Panc1 (cell line): ENCODE results near the gene JAK2. TPM values are rescaled to one million over a fixed set of nuclear protein-coding genes. Genes with fewer than 3 reads are reported as not detected.

Source experiments
- ATAC-seq: fragments of 200-7000 bp; cut with Tn5 transposase; 2 replicates; pipeline ENCODE4 v1.9.1; 2020; ENCODE audit warnings: mild to moderate bottlenecking, moderate library complexity
- BruUV-seq: library from RNA; stranded (reverse); fragments of 400-500 nt; replicated peaks from 2 replicates; lab custom pipeline; 2021; lab: Mats Ljungman, UMichigan
- CTCF ChIA-PET: fragments of 300-600 bp; sonication (Branson Sonifier 250); formaldehyde crosslinking; loops from one replicate; lab custom pipeline; 2022; ENCODE audit warnings: antibody characterized with exemption; lab: Charles Lee
- POLR2A ChIA-PET: fragments of 300-600 bp; sonication (Branson Sonifier 250); formaldehyde crosslinking; loops from one replicate; lab custom pipeline; 2022; ENCODE audit warnings: antibody characterized with exemption; lab: Charles Lee
- DNase-seq: peaks from one replicate; pipeline ENCODE4 v3.0.0-alpha.2; 2010; ENCODE audit warnings: low read depth, low spot score
- H3K27ac ChIP-seq: 2 replicates; pipeline ENCODE4 v1.5.1; 2011; ENCODE audit warnings: mild to moderate bottlenecking, low read length, inconsistent platforms
- H3K27me3 ChIP-seq: fragments of 200-500 bp; sonication (Bioruptor generic); 2 replicates; pipeline ENCODE4 v1.6.0; 2014; ENCODE audit warnings: low read length, inconsistent platforms; ENCODE audit not compliant: control insufficient read depth, insufficient read depth
- H3K36me3 ChIP-seq: fragments of 200-500 bp; sonication (Bioruptor generic); 2 replicates; pipeline ENCODE4 v1.5.1; 2014; ENCODE audit warnings: inconsistent platforms, mild to moderate bottlenecking, low read length, moderate library complexity; ENCODE audit not compliant: control insufficient read depth, insufficient read depth
- H3K4me1 ChIP-seq: 2 replicates; pipeline ENCODE4 v1.5.1; 2011; ENCODE audit warnings: inconsistent platforms, mild to moderate bottlenecking, low read length, moderate library complexity; ENCODE audit not compliant: control insufficient read depth, insufficient read depth
- H3K4me3 ChIP-seq, 2 experiments: 2 replicates each; pipeline ENCODE4 v1.5.1; 2011 to 2012; ENCODE audit warnings: low read depth in 2 of 2, low read length in 2 of 2, mild to moderate bottlenecking in 2 of 2, inconsistent platforms in 1 of 2, moderate library complexity in 1 of 2
- H3K9me3 ChIP-seq: fragments of 200-500 bp; sonication (Bioruptor generic); 2 replicates; pipeline ENCODE4 v1.5.1; 2014; ENCODE audit warnings: low read depth, mild to moderate bottlenecking, inconsistent platforms, low read length, moderate library complexity; ENCODE audit not compliant: control insufficient read depth, insufficient read depth
- POLR2AphosphoS5 ChIP-seq: IDR thresholded peaks from 2 replicates; pipeline ENCODE4 v1.6.1; 2012; ENCODE audit warnings: mild to moderate bottlenecking, low read depth, low read length, moderate library complexity
- SIN3A ChIP-seq: IDR thresholded peaks from 2 replicates; pipeline ENCODE4 v1.6.1; 2012; ENCODE audit warnings: low read depth, mild to moderate bottlenecking, low read length, moderate library complexity, borderline replicate concordance; ENCODE audit not compliant: insufficient read depth
- TCF7L2 ChIP-seq: IDR thresholded peaks from 2 replicates; pipeline ENCODE4 v1.6.1; 2011; ENCODE audit warnings: mild to moderate bottlenecking, low read depth, low read length, inconsistent platforms
- in situ Hi-C: cut with HindIII; loops from 2 replicates; pipeline ENCODE4 v1.10.0; 2016; ENCODE audit warnings: low sequenced_read_pairs, low pct_unique_long_range_greater_than_20kb
- intact Hi-C: fragments of 100-400 bp; cut with micrococcal nuclease; formaldehyde crosslinking; loops from one replicate; pipeline ENCODE4 v1.10.0; 2022; ENCODE audit not compliant: unreplicated experiment
- total RNA-seq: library from RNA; stranded (reverse); gene quantifications from one replicate; pipeline ENCODE4 v1.2.1, GENCODE V29; 2021; ENCODE audit not compliant: unreplicated experiment
- TF ChIP-seq, protein P1 (sequence below), 2 experiments: IDR thresholded peaks; 2 replicates each; pipeline ENCODE4 v1.6.1; 2011 to 2012; ENCODE audit warnings: low read depth in 2 of 2, control low read depth in 1 of 2, low read length in 1 of 2, mild to moderate bottlenecking in 1 of 2, moderate library complexity in 1 of 2; ENCODE audit not compliant: insufficient read depth in 1 of 2
- TF ChIP-seq, protein P2 (sequence below): fragments of 450-650 bp; IDR thresholded peaks from 2 replicates; pipeline ENCODE4 v1.5.1; 2017; ENCODE audit warnings: mild to moderate bottlenecking

Gene JAK2
- total RNA-seq, 1 experiment from 2014 or later, result 2.3 TPM

DNA sequence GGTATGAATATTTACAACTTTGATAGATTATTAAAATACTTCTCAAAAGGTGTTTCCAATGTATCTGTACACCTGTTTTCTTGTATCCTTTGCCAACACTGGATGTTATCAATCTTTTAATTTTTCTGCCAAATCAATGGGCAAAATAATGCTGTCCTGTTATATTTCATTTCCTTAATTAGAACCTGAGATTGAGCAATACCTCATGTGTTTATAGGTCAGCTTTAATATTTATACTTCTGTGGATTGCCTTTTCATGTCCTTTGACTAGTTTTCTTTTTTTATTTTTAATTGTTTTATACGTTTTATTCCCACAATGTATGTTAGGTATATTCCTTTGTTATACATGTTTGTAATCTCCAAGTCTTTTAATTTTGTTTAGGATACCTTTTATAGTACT lies 77.6 kb downstream of the JAK2 start:
- Histone ChIP-seq H3K27ac (no peak overlapping the region), H3K36me3 (no peaks in the 10 kb centered on the region), H3K4me1 (no peaks in the 10 kb centered on the region), H3K27me3 (no peaks in the 10 kb centered on the region), H3K4me3 (no peak overlapping the region), H3K9me3 (no peaks in the 10 kb centered on the region)
- DNase-seq, result no peak
- ChIA-PET POLR2A (no interaction called here), CTCF (no interaction called here)
- in situ Hi-C loops (no loop called here), intact Hi-C loops (no loop called here)
- ATAC-seq, result no peak
- TF ChIP-seq POLR2AphosphoS5, result no peak
- no TSS peak for BruUV-seq

DNA sequence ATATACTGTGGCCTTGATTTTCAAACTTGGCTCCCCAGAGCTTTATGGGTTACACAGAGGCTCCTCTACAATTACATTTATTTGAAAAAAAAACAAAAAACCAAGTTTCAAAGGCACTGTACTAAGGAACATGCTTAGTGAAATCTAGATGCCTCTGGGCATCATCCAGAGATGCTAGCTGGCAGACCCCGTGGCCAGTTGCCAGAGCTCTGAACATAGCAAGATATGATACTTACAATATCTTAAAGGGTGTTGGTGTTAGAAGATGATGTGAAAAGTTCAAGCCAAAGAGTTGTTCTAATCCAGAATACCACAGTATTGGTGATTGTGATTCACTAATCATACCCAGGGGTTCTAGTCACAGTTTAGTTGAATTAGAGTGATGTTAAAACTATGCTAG lies 87.8 kb downstream of the JAK2 start:
- Histone ChIP-seq H3K27ac (no peak overlapping the region), H3K4me1 (no peaks in the 10 kb centered on the region), H3K4me3 (no peak overlapping the region), H3K27me3 (no peaks in the 10 kb centered on the region), H3K9me3 (no peaks in the 10 kb centered on the region), H3K36me3 (no peaks in the 10 kb centered on the region)
- BruUV-seq, result no TSS peak
- intact Hi-C loops (no loop called here), in situ Hi-C loops (no loop called here)
- DNase-seq, result no peak
- TF ChIP-seq, protein P1, sequence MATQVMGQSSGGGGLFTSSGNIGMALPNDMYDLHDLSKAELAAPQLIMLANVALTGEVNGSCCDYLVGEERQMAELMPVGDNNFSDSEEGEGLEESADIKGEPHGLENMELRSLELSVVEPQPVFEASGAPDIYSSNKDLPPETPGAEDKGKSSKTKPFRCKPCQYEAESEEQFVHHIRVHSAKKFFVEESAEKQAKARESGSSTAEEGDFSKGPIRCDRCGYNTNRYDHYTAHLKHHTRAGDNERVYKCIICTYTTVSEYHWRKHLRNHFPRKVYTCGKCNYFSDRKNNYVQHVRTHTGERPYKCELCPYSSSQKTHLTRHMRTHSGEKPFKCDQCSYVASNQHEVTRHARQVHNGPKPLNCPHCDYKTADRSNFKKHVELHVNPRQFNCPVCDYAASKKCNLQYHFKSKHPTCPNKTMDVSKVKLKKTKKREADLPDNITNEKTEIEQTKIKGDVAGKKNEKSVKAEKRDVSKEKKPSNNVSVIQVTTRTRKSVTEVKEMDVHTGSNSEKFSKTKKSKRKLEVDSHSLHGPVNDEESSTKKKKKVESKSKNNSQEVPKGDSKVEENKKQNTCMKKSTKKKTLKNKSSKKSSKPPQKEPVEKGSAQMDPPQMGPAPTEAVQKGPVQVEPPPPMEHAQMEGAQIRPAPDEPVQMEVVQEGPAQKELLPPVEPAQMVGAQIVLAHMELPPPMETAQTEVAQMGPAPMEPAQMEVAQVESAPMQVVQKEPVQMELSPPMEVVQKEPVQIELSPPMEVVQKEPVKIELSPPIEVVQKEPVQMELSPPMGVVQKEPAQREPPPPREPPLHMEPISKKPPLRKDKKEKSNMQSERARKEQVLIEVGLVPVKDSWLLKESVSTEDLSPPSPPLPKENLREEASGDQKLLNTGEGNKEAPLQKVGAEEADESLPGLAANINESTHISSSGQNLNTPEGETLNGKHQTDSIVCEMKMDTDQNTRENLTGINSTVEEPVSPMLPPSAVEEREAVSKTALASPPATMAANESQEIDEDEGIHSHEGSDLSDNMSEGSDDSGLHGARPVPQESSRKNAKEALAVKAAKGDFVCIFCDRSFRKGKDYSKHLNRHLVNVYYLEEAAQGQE (IDR thresholded peaks at IDR 0.05; ENCODE audit: insufficient read depth in 1 of 2, low read depth in 2 of 2, low read length in 1 of 2), result no peak
- POLR2A ChIA-PET, result no interaction called here
- CTCF ChIA-PET, result no interaction called here
- ATAC-seq, result no peak

DNA sequence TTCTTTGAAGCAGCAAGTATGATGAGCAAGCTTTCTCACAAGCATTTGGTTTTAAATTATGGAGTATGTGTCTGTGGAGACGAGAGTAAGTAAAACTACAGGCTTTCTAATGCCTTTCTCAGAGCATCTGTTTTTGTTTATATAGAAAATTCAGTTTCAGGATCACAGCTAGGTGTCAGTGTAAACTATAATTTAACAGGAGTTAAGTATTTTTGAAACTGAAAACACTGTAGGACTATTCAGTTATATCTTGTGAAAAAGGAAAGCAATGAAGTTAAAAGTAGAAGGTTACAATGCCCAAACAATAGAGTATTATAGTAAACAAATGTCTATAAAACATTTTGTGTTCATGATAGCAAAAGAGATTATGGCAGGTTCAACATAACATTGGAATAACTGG lies 88.6 kb downstream of the JAK2 start:
- Histone ChIP-seq H3K27me3 (no peaks in the 10 kb centered on the region), H3K27ac (no peak overlapping the region), H3K36me3 (no peaks in the 10 kb centered on the region), H3K9me3 (no peaks in the 10 kb centered on the region), H3K4me1 (no peaks in the 10 kb centered on the region), H3K4me3 (no peak overlapping the region)
- no peak for TF ChIP-seq POLR2AphosphoS5
- TF ChIP-seq SIN3A, result no peak
- TF ChIP-seq TCF7L2, result no peak
- TF ChIP-seq, protein P1 (IDR thresholded peaks at IDR 0.05; ENCODE audit: insufficient read depth in 1 of 2, low read depth in 2 of 2, low read length in 1 of 2), result no peak
- TF ChIP-seq, protein P2, sequence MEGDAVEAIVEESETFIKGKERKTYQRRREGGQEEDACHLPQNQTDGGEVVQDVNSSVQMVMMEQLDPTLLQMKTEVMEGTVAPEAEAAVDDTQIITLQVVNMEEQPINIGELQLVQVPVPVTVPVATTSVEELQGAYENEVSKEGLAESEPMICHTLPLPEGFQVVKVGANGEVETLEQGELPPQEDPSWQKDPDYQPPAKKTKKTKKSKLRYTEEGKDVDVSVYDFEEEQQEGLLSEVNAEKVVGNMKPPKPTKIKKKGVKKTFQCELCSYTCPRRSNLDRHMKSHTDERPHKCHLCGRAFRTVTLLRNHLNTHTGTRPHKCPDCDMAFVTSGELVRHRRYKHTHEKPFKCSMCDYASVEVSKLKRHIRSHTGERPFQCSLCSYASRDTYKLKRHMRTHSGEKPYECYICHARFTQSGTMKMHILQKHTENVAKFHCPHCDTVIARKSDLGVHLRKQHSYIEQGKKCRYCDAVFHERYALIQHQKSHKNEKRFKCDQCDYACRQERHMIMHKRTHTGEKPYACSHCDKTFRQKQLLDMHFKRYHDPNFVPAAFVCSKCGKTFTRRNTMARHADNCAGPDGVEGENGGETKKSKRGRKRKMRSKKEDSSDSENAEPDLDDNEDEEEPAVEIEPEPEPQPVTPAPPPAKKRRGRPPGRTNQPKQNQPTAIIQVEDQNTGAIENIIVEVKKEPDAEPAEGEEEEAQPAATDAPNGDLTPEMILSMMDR, result no peak
- in situ Hi-C loops, result no loop called here
- ChIA-PET POLR2A (no interaction called here), CTCF (no interaction called here)
- DNase-seq, result no peak
- BruUV-seq, result no TSS peak
- intact Hi-C loops, result no loop called here
- ATAC-seq, result no peak
